Stomach (tissue), 9 donors: ENCODE data around the gene CLTC. TPM values are rescaled to one million over a fixed set of nuclear protein-coding genes. Genes with fewer than 3 reads are reported as not detected.
"Not testable (repeated sequence)": the region's sequence is repeated elsewhere in the genome, so short reads cannot be mapped to it uniquely, and the experiment has no call there.

ENCODE experiments used
- DNase-seq, 2 donors: peaks; one replicate each; pipeline versions ENCODE4 v3.0.0 to v3.0.0-alpha.2; 2013 to 2019
- H3K27ac ChIP-seq, 5 donors: fragments of 200-600 bp in 4 of 5; sonication (generic) in 4 of 5; one replicate each; pipeline ENCODE4 v1.5.1; 2013 to 2019; ENCODE audit warnings: mild to moderate bottlenecking in 1 of 5, moderate library complexity in 1 of 5
- H3K27me3 ChIP-seq, 3 donors: fragments of 200-600 bp; sonication (generic); one replicate each; pipeline ENCODE4 v1.5.1; 2017 to 2019; ENCODE audit warnings: mixed run types in 1 of 3
- H3K36me3 ChIP-seq, 4 donors: fragments of 200-600 bp; sonication (generic); 1 replicate in 3 of 4; 2 replicates in 1 of 4; pipeline ENCODE4 v1.5.1; 2016 to 2019
- H3K4me1 ChIP-seq, 4 donors: fragments of 200-600 bp; sonication (generic); one replicate each; pipeline ENCODE4 v1.5.1; 2016 to 2019
- H3K4me3 ChIP-seq, 4 donors: fragments of 200-600 bp; sonication (generic) in 3 of 4; one replicate each; pipeline ENCODE4 v1.5.1; 2016 to 2019; ENCODE audit warnings: mild to moderate bottlenecking in 1 of 4
- H3K9me3 ChIP-seq, 4 donors: fragments of 200-600 bp; sonication (generic); one replicate each; pipeline ENCODE4 v1.5.1; 2016 to 2019
- CTCF ChIP-seq, 7 experiments: fragments of 450-650 bp in 4 of 7; fragments of 200-600 bp in 3 of 7; sonication (generic) in 3 of 7; IDR thresholded peaks; one replicate each; pipeline ENCODE4 v1.5.1; 2016 to 2019; ENCODE audit warnings: antibody characterized with exemption in 7 of 7, control low read depth in 2 of 7, mild to moderate bottlenecking in 1 of 7
- EP300 ChIP-seq: sonication (generic); formaldehyde crosslinking; IDR thresholded peaks from one replicate; pipeline ENCODE4 v1.6.1; 2017; ENCODE audit warnings: antibody characterized with exemption
- POLR2A ChIP-seq, 4 donors: fragments of 450-650 bp; IDR thresholded peaks; one replicate each; pipeline ENCODE4 v1.6.1; 2016; ENCODE audit warnings: antibody characterized with exemption in 4 of 4, control low read depth in 2 of 4, mild to moderate bottlenecking in 1 of 4, moderate library complexity in 1 of 4
- POLR2AphosphoS5 ChIP-seq, 3 donors: sonication (generic); formaldehyde crosslinking; IDR thresholded peaks; one replicate each; pipeline ENCODE4 v1.6.1; 2016; ENCODE audit warnings: antibody characterized with exemption in 3 of 3
- WGBS, 5 donors: extraction: QIAGEN DNeasy Blood & Tissue Kit in 3 of 5; methylation state at CpG; one replicate each; pipeline versions ENCODE4 v1.1.5 to v1.1.7; 2013 to 2018; 5-methylcytosine and 5-hydroxymethylcytosine counted together
- intact Hi-C: fragments of 100-400 bp; cut with DNase I; formaldehyde crosslinking; loops from one replicate; pipeline ENCODE4 v1.15.1; 2023; ENCODE audit warnings: low total_unique reads
- polyA plus RNA-seq, 3 donors: library from polyadenylated mRNA; stranded (reverse); fragments of 200-250 nt; gene quantifications; one replicate each; pipeline ENCODE4 v1.2.3, GENCODE V29; 2013
- total RNA-seq, 5 donors: library from RNA; depleted of rRNA; stranded (reverse); fragments of >200 nt; gene quantifications; one replicate each; pipeline versions ENCODE4 v1.1.0 to v1.2.3, GENCODE V29; 2014 to 2016
- donor health status: healthy with polysubstance abuse.
- donor health status: Bipolar disorder and iron deficiency.
- donor health status: healthy.

Gene CLTC
- total and polyA plus RNA-seq, 8 donors, result 38.5 to 363 (median 135) TPM

DNA sequence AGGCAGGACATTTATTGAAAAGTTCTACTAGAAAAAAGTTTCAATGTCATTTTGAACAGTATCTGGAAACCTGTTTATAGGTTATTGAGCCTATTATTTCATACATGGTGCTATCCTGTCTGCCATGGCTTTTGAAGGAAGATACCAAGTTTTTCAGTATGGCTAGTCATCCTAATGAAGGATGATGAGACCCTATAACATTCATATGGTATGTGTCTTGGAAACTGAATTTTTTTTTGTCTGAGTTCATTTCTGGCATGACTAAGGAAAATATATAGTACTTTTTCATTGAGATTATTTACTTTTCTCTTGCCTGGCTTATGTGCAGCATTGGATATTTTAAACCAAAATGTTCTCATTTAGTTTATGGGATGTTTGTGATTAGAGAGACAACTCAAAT, 30.2 kb downstream of the CLTC start:
- DNase-seq, result no peak
- TF ChIP-seq POLR2A (IDR thresholded peaks at IDR 0.05) (no peak), CTCF (IDR thresholded peaks at IDR 0.05) (no peak), EP300 (no peak), POLR2AphosphoS5 (IDR thresholded peaks at IDR 0.05) (no peak)
- intact Hi-C loops, result no loop called here
- Histone ChIP-seq H3K27me3 (no peaks in the 10 kb centered on the region), H3K4me3 (no peak overlapping the region), H3K4me1 (peaks cover 0 to 44% (median 11%) of the 10 kb centered on the region in 4 donors), H3K36me3 (peaks cover 64 to 96% (median 93%) of the 10 kb centered on the region in 4 donors), H3K9me3 (no peaks in the 10 kb centered on the region), H3K27ac (no peak overlapping the region)

GRCh38 chr17:59650642-59651041, 30.9 kb downstream of the CLTC start:
- 65 to 93% (median 74%) methylated on average over 1 of the region's 1 CpG for WGBS, 5 donors
- Histone ChIP-seq H3K36me3 (peaks cover 66 to 97% (median 94%) of the 10 kb centered on the region in 4 donors), H3K4me3 (no peak overlapping the region), H3K27me3 (no peaks in the 10 kb centered on the region), H3K4me1 (peaks cover 0 to 36% (median 6%) of the 10 kb centered on the region in 4 donors), H3K9me3 (no peaks in the 10 kb centered on the region), H3K27ac (no peak overlapping the region)
- intact Hi-C loops, result no loop called here
- DNase-seq, result no peak
- TF ChIP-seq POLR2AphosphoS5 (IDR thresholded peaks at IDR 0.05) (no peak), EP300 (no peak)

GRCh38 chr17:59651346-59651745, 31.7 kb downstream of the CLTC start:
- Histone ChIP-seq H3K27ac (no peak overlapping the region), H3K4me3 (no peak overlapping the region), H3K36me3 (peaks cover 70 to 99% (median 94%) of the 10 kb centered on the region in 4 donors), H3K9me3 (no peaks in the 10 kb centered on the region), H3K4me1 (peaks cover 0 to 31% (median 3%) of the 10 kb centered on the region in 4 donors), H3K27me3 (no peaks in the 10 kb centered on the region)
- intact Hi-C loops, result no loop called here
- no peak for TF ChIP-seq EP300
- no peak for TF ChIP-seq POLR2AphosphoS5 (IDR thresholded peaks at IDR 0.05)
- no peak for TF ChIP-seq POLR2A (IDR thresholded peaks at IDR 0.05)
- no peak for TF ChIP-seq CTCF (IDR thresholded peaks at IDR 0.05)
- DNase-seq, result no peak

DNA sequence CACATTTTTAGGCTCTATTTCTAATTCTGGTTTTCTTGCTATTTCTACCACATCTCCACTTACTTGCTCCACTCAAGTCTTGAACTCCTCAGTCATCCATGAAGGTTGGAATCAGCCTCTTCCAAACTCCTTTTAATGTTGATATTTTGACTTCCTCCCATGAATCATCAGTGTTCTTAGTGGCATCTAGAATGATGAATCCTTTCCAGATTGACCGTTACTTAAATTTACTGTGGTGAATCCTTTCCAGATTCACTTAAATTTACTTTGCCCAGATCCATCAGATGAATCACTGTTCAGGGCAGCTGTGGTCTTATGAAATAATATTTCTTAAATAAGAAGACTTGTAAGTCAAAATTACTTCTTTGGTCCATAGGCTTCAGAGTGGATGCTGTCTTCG, 32.4 kb downstream of the CLTC start:
- H3K36me3 ChIP-seq, result peaks cover 78 to 100% (median 98%) of the 10 kb centered on the region in 4 donors
- H3K9me3 ChIP-seq, result no peaks in the 10 kb centered on the region
- intact Hi-C loops, result no loop called here
- WGBS, 5 donors, result 86 to 92% (median 88%) methylated on average over 2 of the region's 2 CpGs
- no peak overlapping the region for H3K4me3 ChIP-seq
- no peak for TF ChIP-seq POLR2AphosphoS5 (IDR thresholded peaks at IDR 0.05)
- no peak for TF ChIP-seq CTCF (IDR thresholded peaks at IDR 0.05)
- no peak for TF ChIP-seq EP300
- TF ChIP-seq POLR2A (IDR thresholded peaks at IDR 0.05), result no peak
- H3K27ac ChIP-seq, result no peak overlapping the region
- H3K4me1 ChIP-seq, result peaks cover 0 to 30% (median 0%) of the 10 kb centered on the region in 4 donors
- DNase-seq, result no peak
- no peaks in the 10 kb centered on the region for H3K27me3 ChIP-seq

DNA sequence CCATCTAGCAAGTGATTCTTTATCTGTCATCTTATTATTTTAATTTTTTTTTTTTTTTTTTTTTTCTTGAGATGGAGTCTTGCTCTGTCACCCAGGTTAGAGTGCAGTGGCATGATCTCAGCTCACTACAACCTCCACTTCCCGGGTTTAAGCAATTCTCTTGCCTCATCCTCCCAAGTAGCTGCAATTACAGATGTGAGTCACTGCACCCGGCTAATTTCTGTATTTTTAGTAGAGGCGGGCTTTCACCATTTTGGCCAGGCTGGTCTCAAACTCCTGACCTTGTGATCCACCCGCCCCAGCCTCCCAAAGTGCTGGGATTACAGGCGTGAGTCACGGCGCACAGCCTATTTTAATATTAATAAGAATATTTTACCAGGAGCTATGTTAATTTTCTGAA, 36.9 kb downstream of the CLTC start:
- intact Hi-C loops, H3K9me3 ChIP-seq, H3K4me1 ChIP-seq, H3K27me3 ChIP-seq, H3K4me3 ChIP-seq, DNase-seq, H3K27ac ChIP-seq: not testable (repeated sequence)
- H3K36me3 ChIP-seq, result peaks cover 74 to 100% (median 100%) of the 10 kb centered on the region in 4 donors
- 85 to 96% (median 88%) methylated on average over 7 of the region's 7 CpGs for WGBS, 5 donors
